Muscle layer of colon (tissue), 2 donors: ENCODE results near the gene GLS.
"Not testable (repeated sequence)": the region's sequence is repeated elsewhere in the genome, so short reads cannot be mapped to it uniquely, and the experiment has no call there.

Source experiments
- H3K27ac ChIP-seq: one replicate; pipeline ENCODE4 v1.7.0; 2013; ENCODE audit warnings: low read depth, mild to moderate bottlenecking, low read length, moderate library complexity
- H3K27me3 ChIP-seq, 2 donors: one replicate each; pipeline ENCODE4 v1.7.0; 2013; ENCODE audit warnings: low read length in 2 of 2, mild to moderate bottlenecking in 2 of 2; ENCODE audit not compliant: insufficient read depth in 2 of 2, control insufficient read depth in 1 of 2
- H3K36me3 ChIP-seq: one replicate; pipeline ENCODE4 v1.7.0; 2013; ENCODE audit warnings: mild to moderate bottlenecking, low read length; ENCODE audit not compliant: insufficient read depth
- H3K4me1 ChIP-seq: one replicate; pipeline ENCODE4 v1.7.0; 2013; ENCODE audit warnings: mild to moderate bottlenecking, low read length; ENCODE audit not compliant: insufficient read depth
- H3K4me3 ChIP-seq, 2 donors: one replicate each; pipeline ENCODE4 v1.7.0; 2013; ENCODE audit warnings: low read length in 2 of 2, low read depth in 1 of 2, mild to moderate bottlenecking in 1 of 2, moderate library complexity in 1 of 2
- H3K9ac ChIP-seq: one replicate; pipeline ENCODE4 v1.7.0; 2013; ENCODE audit warnings: low read length
- H3K9me3 ChIP-seq: one replicate; pipeline ENCODE4 v1.7.0; 2013; ENCODE audit warnings: mild to moderate bottlenecking, low read length
- donor health status: abdominal sarcoma.
- donor health status: Adenocarcinoma of cecum.

Gene GLS

GRCh38 chr2:190859347-190860297 is 21.0 kb upstream of the GLS start:
- H3K4me1 ChIP-seq = peaks cover 39% of the 10 kb centered on the region
- H3K9ac ChIP-seq = no peak overlapping the region
- H3K36me3 ChIP-seq = no peaks in the 10 kb centered on the region
- no peaks in the 10 kb centered on the region for H3K9me3 ChIP-seq
- H3K27me3 ChIP-seq = no peaks in the 10 kb centered on the region
- no peak overlapping the region for H3K27ac ChIP-seq
- no peak overlapping the region for H3K4me3 ChIP-seq

- Histone ChIP-seq H3K4me3 (no peak overlapping the region), H3K27me3 (no peaks in the 10 kb centered on the region), H3K4me1 (peaks cover 39% of the 10 kb centered on the region)
Observed at GRCh38 chr2:190860985-190861680, 19.5 kb upstream of the GLS start.

GRCh38 chr2:190862128-190862527 is 18.5 kb upstream of the GLS start:
- not testable (repeated sequence) for H3K36me3 ChIP-seq, H3K9ac ChIP-seq, H3K27me3 ChIP-seq, H3K27ac ChIP-seq, H3K4me3 ChIP-seq, H3K9me3 ChIP-seq
- H3K4me1 ChIP-seq = peaks cover 39% of the 10 kb centered on the region

More at GRCh38 chr2:190860985-190861680, 19.5 kb upstream of the GLS start:
- H3K27ac ChIP-seq = no peak overlapping the region
- no peaks in the 10 kb centered on the region for H3K9me3 ChIP-seq
- no peak overlapping the region for H3K9ac ChIP-seq
- H3K36me3 ChIP-seq = no peaks in the 10 kb centered on the region

- no peak overlapping the region for H3K9ac ChIP-seq
- peaks cover 39% of the 10 kb centered on the region for H3K4me1 ChIP-seq
- no peaks in the 10 kb centered on the region for H3K36me3 ChIP-seq
- H3K27ac ChIP-seq = no peak overlapping the region
- no peak overlapping the region for H3K4me3 ChIP-seq
- H3K9me3 ChIP-seq = no peaks in the 10 kb centered on the region
- no peaks in the 10 kb centered on the region for H3K27me3 ChIP-seq
Observed at GRCh38 chr2:190862571-190862991, 18.0 kb upstream of the GLS start.

- Histone ChIP-seq H3K27ac (no peak overlapping the region), H3K36me3 (no peaks in the 10 kb centered on the region), H3K4me1 (peaks cover 34% of the 10 kb centered on the region), H3K9me3 (no peaks in the 10 kb centered on the region), H3K4me3 (no peak overlapping the region), H3K9ac (no peak overlapping the region), H3K27me3 (no peaks in the 10 kb centered on the region)
Observed at GRCh38 chr2:190863946-190864345, 16.7 kb upstream of the GLS start.

- no peaks in the 10 kb centered on the region for H3K9me3 ChIP-seq
- no peak overlapping the region for H3K4me3 ChIP-seq
- H3K36me3 ChIP-seq = no peaks in the 10 kb centered on the region
- H3K27me3 ChIP-seq = no peaks in the 10 kb centered on the region
- no peak overlapping the region for H3K9ac ChIP-seq
- H3K27ac ChIP-seq = no peak overlapping the region
- peaks cover 30% of the 10 kb centered on the region for H3K4me1 ChIP-seq
Observed at GRCh38 chr2:190864375-190864774, 16.2 kb upstream of the GLS start.

- no peak overlapping the region for H3K9ac ChIP-seq
- no peak overlapping the region for H3K27ac ChIP-seq
- no peak overlapping the region for H3K4me3 ChIP-seq
- no peaks in the 10 kb centered on the region for H3K27me3 ChIP-seq
- no peaks in the 10 kb centered on the region for H3K36me3 ChIP-seq
- no peaks in the 10 kb centered on the region for H3K9me3 ChIP-seq
- H3K4me1 ChIP-seq = peaks cover 9% of the 10 kb centered on the region
Observed at GRCh38 chr2:190867212-190867611, 13.4 kb upstream of the GLS start.

- Histone ChIP-seq H3K4me3 (no peak overlapping the region), H3K27ac (no peak overlapping the region), H3K36me3 (no peaks in the 10 kb centered on the region), H3K9ac (no peak overlapping the region), H3K9me3 (no peaks in the 10 kb centered on the region), H3K4me1 (peaks cover 9% of the 10 kb centered on the region), H3K27me3 (no peaks in the 10 kb centered on the region)
Observed at GRCh38 chr2:190867832-190868231, 12.8 kb upstream of the GLS start.

GRCh38 chr2:190869721-190870120 is 10.9 kb upstream of the GLS start:
- Histone ChIP-seq H3K36me3 (no peaks in the 10 kb centered on the region), H3K27ac (no peak overlapping the region), H3K27me3 (no peaks in the 10 kb centered on the region), H3K4me1 (no peaks in the 10 kb centered on the region), H3K9me3 (no peaks in the 10 kb centered on the region), H3K4me3 (no peak overlapping the region), H3K9ac (no peak overlapping the region)

GRCh38 chr2:190873451-190873850 is 7.2 kb upstream of the GLS start:
- not testable (repeated sequence) for H3K4me3 ChIP-seq, H3K9me3 ChIP-seq, H3K27me3 ChIP-seq, H3K36me3 ChIP-seq, H3K27ac ChIP-seq, H3K9ac ChIP-seq, H3K4me1 ChIP-seq

- no peaks in the 10 kb centered on the region for H3K9me3 ChIP-seq
- no peaks in the 10 kb centered on the region for H3K27me3 ChIP-seq
- H3K27ac ChIP-seq = no peak overlapping the region
- no peaks in the 10 kb centered on the region for H3K36me3 ChIP-seq
- H3K4me3 ChIP-seq = no peak overlapping the region
- peaks cover 5% of the 10 kb centered on the region for H3K4me1 ChIP-seq
- no peak overlapping the region for H3K9ac ChIP-seq
Observed at GRCh38 chr2:190875891-190876290, 4.7 kb upstream of the GLS start.
